Inferior parietal cortex (tissue), 1 donor: ENCODE measurements around the gene USP54.

Experiments used
- DNase-seq: peaks from one replicate; pipeline ENCODE4 v3.0.0-alpha.2; 2016; ENCODE audit errors: extremely low spot score

The USP54 gene

GRCh38 chr10:73465978-73466726, 125.0 kb downstream of the USP54 start:
- DNase-seq, result no peak

DNA sequence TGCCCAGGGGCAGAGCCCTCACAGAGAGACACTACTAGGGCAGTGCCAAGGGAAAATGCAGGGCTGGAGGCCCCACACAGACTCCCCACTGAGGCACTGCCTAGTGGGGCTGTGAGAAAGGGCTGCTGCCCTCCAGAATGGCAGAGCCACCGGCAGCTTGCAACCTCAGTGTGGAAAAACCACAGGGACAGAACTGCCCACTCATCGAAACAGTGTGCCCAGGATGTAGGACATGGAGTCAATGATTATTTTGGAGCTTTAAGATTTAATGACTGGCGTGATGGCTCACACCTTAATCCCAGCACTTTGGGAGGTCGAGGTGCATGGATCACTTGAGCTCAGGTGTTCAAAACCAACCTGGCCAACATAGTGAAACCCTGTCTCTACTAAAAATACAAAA, 130.2 kb downstream of the USP54 start:
- DNase-seq, result no peak

- DNase-seq, result no peak
These were observed 131.3 kb downstream of the USP54 start for GRCh38 chr10:73459683-73460314.

DNA sequence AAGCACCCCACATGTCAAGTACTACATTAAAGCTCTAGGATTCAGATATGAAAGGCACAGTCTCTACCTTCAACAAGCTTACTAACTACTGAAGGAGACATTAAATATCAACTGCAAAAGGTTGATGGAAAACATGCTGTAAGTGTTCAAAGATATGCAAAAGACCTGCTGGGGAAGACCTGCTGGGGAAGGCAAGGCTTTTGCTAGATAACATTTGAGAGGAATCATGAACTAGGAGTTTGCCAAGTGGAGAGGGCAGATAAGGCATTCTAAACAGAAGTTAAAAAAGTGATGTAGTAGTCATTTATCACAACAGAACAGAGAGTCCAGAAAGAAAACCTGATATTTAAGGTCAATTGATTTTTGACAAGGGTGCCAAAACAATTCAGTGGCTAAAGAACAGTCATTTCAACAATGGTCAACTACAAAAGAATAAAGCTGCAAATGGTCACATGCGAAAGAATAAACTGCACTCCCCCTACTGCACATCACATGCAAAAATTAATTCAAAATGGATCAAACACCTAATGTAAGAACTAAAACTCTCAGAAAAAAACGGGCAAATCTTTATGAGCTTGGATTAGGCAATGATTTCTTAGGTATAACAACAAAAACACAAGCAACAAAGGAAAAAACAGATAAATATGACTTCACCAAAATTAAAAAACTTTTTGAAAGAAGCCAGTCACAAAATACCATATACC, 134.8 kb downstream of the USP54 start:
- DNase-seq, result peak; percentile 28

DNA sequence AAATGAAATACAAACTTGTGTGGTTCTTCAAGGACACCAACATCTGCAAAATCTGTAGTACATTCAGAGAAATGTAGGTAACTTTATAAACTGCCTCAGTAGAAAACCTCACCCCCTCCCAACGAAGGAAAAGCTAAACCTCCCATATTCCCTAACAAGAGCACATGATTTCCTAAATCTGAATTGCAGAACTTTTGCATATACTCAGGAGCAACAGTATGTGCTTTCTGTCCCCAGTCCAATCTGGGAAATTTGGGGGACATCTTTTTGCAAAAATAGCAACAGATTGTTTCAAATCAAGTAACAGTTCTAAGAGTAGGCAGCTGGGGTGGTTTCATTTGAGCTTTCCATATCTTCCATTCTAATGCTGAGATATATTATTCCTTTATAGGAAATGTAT, 142.0 kb downstream of the USP54 start:
- no peak for DNase-seq

DNA sequence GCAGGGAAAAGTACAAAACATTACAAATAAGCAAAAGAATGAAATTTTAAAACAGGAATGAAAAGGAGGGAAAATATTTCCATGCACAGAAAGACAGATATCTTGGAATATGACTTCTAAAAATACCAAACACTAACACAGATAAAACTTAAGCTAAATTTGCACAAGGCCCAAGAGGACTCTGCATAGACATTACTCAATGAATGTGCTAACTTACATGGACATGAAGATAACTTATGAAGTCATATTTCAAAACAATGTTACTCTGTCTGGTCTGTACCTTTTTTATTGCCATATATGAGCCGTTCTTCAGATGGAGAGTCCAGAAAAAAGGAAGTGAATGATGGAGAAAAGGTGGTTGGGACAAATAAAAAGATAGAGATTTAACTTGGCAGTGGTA, 142.8 kb downstream of the USP54 start:
- DNase-seq, result no peak
